HepG2 (cell line): Measurements from ENCODE around the gene SDR42E2. TPM values are rescaled to one million over a fixed set of nuclear protein-coding genes. Genes with fewer than 3 reads are reported as not detected.
A peak's percentile ranks its signal among the peaks of the same experiment; 100 is the strongest.

Experiments used
- ARNTL ChIP-seq: sonication (generic); formaldehyde crosslinking; IDR thresholded peaks from 2 replicates; pipeline ENCODE4 v1.4.0; 2020; ENCODE audit warnings: mild to moderate bottlenecking, missing genetic modification reagents
- BRD4 ChIP-seq: sonication (generic); formaldehyde crosslinking; IDR thresholded peaks from 2 replicates; pipeline ENCODE4 v1.4.0; 2020; ENCODE audit warnings: missing genetic modification reagents
- CBX2 ChIP-seq, 2 experiments: fragments of 200-600 bp in 1 of 2; sonication (generic); formaldehyde crosslinking in 1 of 2; IDR thresholded peaks; 2 replicates each; pipeline versions ENCODE4 v1.7.0 to v1.8.1; 2018 to 2022; ENCODE audit warnings: low read depth in 2 of 2, low read length in 1 of 2, mild to moderate bottlenecking in 1 of 2, missing genetic modification reagents in 1 of 2
- CC2D1A ChIP-seq: sonication (generic); formaldehyde crosslinking; IDR thresholded peaks from 2 replicates; pipeline ENCODE4 v1.8.1; 2023; ENCODE audit warnings: mild to moderate bottlenecking, missing genetic modification reagents
- GMEB1 ChIP-seq: sonication (generic); formaldehyde crosslinking; IDR thresholded peaks from 2 replicates; pipeline ENCODE4 v1.5.1; 2020; ENCODE audit warnings: missing genetic modification reagents, mild to moderate bottlenecking, borderline replicate concordance
- HMG20A ChIP-seq: IDR thresholded peaks from 2 replicates; pipeline ENCODE4 v1.6.1; 2016; ENCODE audit warnings: borderline replicate concordance
- MIER3 ChIP-seq: IDR thresholded peaks from 2 replicates; pipeline ENCODE4 v1.6.1; 2016; ENCODE audit warnings: missing compliant biosample characterization, borderline replicate concordance
- NKX3-1 ChIP-seq: sonication (generic); formaldehyde crosslinking; IDR thresholded peaks from 2 replicates; pipeline ENCODE4 v1.5.0; 2020; ENCODE audit warnings: missing genetic modification reagents
- NRL ChIP-seq: sonication (generic); formaldehyde crosslinking; IDR thresholded peaks from 2 replicates; pipeline ENCODE4 v1.5.0; 2020; ENCODE audit warnings: missing genetic modification reagents, mild to moderate bottlenecking, moderate library complexity, borderline replicate concordance
- PHF21A ChIP-seq: sonication (generic); formaldehyde crosslinking; IDR thresholded peaks from 2 replicates; pipeline ENCODE4 v1.5.0; 2020; ENCODE audit warnings: mild to moderate bottlenecking, missing genetic modification reagents
- PHF5A ChIP-seq: IDR thresholded peaks from one replicate; pipeline ENCODE4 v1.6.1; 2018; ENCODE audit warnings: low read depth, missing genetic modification reagents; ENCODE audit not compliant: unreplicated experiment
- TFE3 ChIP-seq: IDR thresholded peaks from 2 replicates; pipeline ENCODE4 v1.6.1; 2016
- ZNF136 ChIP-seq: sonication (generic); formaldehyde crosslinking; IDR thresholded peaks from 2 replicates; pipeline ENCODE4 v1.8.1; 2022; ENCODE audit warnings: low read depth, mild to moderate bottlenecking, moderate library complexity, missing genetic modification reagents
- ZNF432 ChIP-seq: sonication (generic); formaldehyde crosslinking; IDR thresholded peaks from 2 replicates; pipeline ENCODE4 v1.5.0; 2020; ENCODE audit warnings: missing genetic modification reagents, mild to moderate bottlenecking, borderline replicate concordance
- ZNF543 ChIP-seq: sonication (generic); formaldehyde crosslinking; IDR thresholded peaks from 2 replicates; pipeline ENCODE4 v1.4.0; 2020; ENCODE audit warnings: mild to moderate bottlenecking, missing genetic modification reagents
- ZNF558 ChIP-seq: sonication (generic); formaldehyde crosslinking; IDR thresholded peaks from 2 replicates; pipeline ENCODE4 v1.9.0; 2022; ENCODE audit warnings: mild to moderate bottlenecking, missing genetic modification reagents, borderline replicate concordance
- ZNF709 ChIP-seq: sonication (generic); formaldehyde crosslinking; IDR thresholded peaks from 2 replicates; pipeline ENCODE4 v1.5.0; 2020; ENCODE audit warnings: mild to moderate bottlenecking, missing genetic modification reagents
- ZNF766 ChIP-seq: sonication (generic); formaldehyde crosslinking; IDR thresholded peaks from 2 replicates; pipeline ENCODE4 v1.5.0; 2020; ENCODE audit warnings: missing genetic modification reagents, borderline replicate concordance
- polyA plus RNA-seq, 8 experiments: library from polyadenylated mRNA; depleted of rRNA in 3 of 8; stranded (reverse) in 7 of 8; unstranded in 1 of 8; fragments of >200 nt; fragmentation: Illumina TruSeq in 4 of 8; extraction: Trizol in 4 of 8; gene quantifications; 2 replicates each; pipeline versions ENCODE4 v1.2.1 to v1.2.3, GENCODE V29; 2011 to 2016; ENCODE audit warnings: low read depth in 4 of 8, missing spikeins in 1 of 8, mixed read lengths in 1 of 8; ENCODE audit not compliant: insufficient read depth in 1 of 8
- total RNA-seq, 5 experiments: library from RNA; depleted of rRNA; stranded (reverse); fragments of >200 nt; fragmentation: Illumina TruSeq; extraction: Trizol; gene quantifications; 2 replicates each; pipeline ENCODE4 v1.2.3, GENCODE V29; 2016; ENCODE audit warnings: low read depth in 1 of 5
- TF ChIP-seq, protein P1 (sequence below): sonication (generic); formaldehyde crosslinking; IDR thresholded peaks from 2 replicates; pipeline ENCODE4 v1.9.0; 2022; ENCODE audit warnings: low read depth, missing genetic modification reagents
- TF ChIP-seq, protein P2 (sequence below): IDR thresholded peaks from 2 replicates; pipeline ENCODE4 v1.6.1; 2016; ENCODE audit warnings: low read depth, control low read depth
- TF ChIP-seq, protein P3 (sequence below): sonication (generic); formaldehyde crosslinking; IDR thresholded peaks from 2 replicates; pipeline ENCODE4 v1.5.0; 2020; ENCODE audit warnings: missing genetic modification reagents

SDR42E2 gene
- total and polyA plus RNA-seq, 2 of the 13 experiments (the other 11 are each of a cell fraction or from before 2014, with no cell fraction given): 0.05 to 0.11 TPM

- TF ChIP-seq BRD4 (CRISPR knock-in tag): peak; percentile 97
- TF ChIP-seq MIER3: no peak; the same call in none of the 2 replicates
- TF ChIP-seq PHF21A (CRISPR knock-in tag): no peak
- TF ChIP-seq, protein P1, sequence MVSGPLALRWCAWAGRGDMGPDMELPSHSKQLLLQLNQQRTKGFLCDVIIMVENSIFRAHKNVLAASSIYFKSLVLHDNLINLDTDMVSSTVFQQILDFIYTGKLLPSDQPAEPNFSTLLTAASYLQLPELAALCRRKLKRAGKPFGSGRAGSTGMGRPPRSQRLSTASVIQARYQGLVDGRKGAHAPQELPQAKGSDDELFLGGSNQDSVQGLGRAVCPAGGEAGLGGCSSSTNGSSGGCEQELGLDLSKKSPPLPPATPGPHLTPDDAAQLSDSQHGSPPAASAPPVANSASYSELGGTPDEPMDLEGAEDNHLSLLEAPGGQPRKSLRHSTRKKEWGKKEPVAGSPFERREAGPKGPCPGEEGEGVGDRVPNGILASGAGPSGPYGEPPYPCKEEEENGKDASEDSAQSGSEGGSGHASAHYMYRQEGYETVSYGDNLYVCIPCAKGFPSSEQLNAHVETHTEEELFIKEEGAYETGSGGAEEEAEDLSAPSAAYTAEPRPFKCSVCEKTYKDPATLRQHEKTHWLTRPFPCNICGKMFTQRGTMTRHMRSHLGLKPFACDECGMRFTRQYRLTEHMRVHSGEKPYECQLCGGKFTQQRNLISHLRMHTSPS (CRISPR knock-in tag): peak; percentile 89
- peak; percentile 20; the same call in 1 of the 2 replicates for TF ChIP-seq ZNF136 (CRISPR knock-in tag)
- no peak for TF ChIP-seq ZNF432 (CRISPR knock-in tag)
- TF ChIP-seq NKX3-1: peak; percentile 79
- TF ChIP-seq PHF5A (CRISPR knock-in tag): no peak
- peak; percentile 58 for TF ChIP-seq TFE3 (CRISPR knock-in tag)
- TF ChIP-seq HMG20A (CRISPR knock-in tag): peak; percentile 29; the same call in 1 of the 2 replicates
- TF ChIP-seq, protein P2, sequence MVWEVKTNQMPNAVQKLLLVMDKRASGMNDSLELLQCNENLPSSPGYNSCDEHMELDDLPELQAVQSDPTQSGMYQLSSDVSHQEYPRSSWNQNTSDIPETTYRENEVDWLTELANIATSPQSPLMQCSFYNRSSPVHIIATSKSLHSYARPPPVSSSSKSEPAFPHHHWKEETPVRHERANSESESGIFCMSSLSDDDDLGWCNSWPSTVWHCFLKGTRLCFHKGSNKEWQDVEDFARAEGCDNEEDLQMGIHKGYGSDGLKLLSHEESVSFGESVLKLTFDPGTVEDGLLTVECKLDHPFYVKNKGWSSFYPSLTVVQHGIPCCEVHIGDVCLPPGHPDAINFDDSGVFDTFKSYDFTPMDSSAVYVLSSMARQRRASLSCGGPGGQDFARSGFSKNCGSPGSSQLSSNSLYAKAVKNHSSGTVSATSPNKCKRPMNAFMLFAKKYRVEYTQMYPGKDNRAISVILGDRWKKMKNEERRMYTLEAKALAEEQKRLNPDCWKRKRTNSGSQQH (CRISPR knock-in tag): peak; percentile 80
- peak; percentile 98; the same call in 1 of the 2 replicates for TF ChIP-seq ZNF543 (CRISPR knock-in tag)
- peak; percentile 97 for TF ChIP-seq ZNF709
- no peak for TF ChIP-seq ZNF558 (CRISPR knock-in tag)
- TF ChIP-seq CBX2 (IDR thresholded peaks at IDR 0.05; ENCODE audit: low read depth, low read length): no peak
- peak; percentile 96; the same call in 1 of the 2 replicates for TF ChIP-seq CBX2 (CRISPR knock-in tag; IDR thresholded peaks at IDR 0.05; ENCODE audit: low read depth)
- TF ChIP-seq ZNF766 (CRISPR knock-in tag): 0 out of 2 replicates have a peak, but pooled peaks have one; percentile 22
- TF ChIP-seq, protein P3, sequence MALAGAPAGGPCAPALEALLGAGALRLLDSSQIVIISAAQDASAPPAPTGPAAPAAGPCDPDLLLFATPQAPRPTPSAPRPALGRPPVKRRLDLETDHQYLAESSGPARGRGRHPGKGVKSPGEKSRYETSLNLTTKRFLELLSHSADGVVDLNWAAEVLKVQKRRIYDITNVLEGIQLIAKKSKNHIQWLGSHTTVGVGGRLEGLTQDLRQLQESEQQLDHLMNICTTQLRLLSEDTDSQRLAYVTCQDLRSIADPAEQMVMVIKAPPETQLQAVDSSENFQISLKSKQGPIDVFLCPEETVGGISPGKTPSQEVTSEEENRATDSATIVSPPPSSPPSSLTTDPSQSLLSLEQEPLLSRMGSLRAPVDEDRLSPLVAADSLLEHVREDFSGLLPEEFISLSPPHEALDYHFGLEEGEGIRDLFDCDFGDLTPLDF: peak; percentile 72
- TF ChIP-seq CC2D1A (CRISPR knock-in tag): peak; percentile 96; the same call in 1 of the 2 replicates
- peak; percentile 95 for TF ChIP-seq NRL (CRISPR knock-in tag)
- TF ChIP-seq ARNTL (CRISPR knock-in tag): peak; percentile 72; the same call in 1 of the 2 replicates
- TF ChIP-seq GMEB1: peak; percentile 77
Measured at GRCh38 chr16:22190081-22190775, 27.9 kb downstream of the SDR42E2 start (continued).
